Measurements from ENCODE around the gene SUN5. TPM values are rescaled to one million over a fixed set of nuclear protein-coding genes. Genes with fewer than 3 reads are reported as not detected.

SUN5 gene
- total RNA-seq, 3 donors from 2014 or later, result not detected

GRCh38 chr20:32969356-32970114 is 34.7 kb downstream of the SUN5 start:
- Histone ChIP-seq H3K4me1 (no peaks in the 10 kb centered on the region), H3K9me3 (no peaks in the 10 kb centered on the region), H3K36me3 (no peaks in the 10 kb centered on the region), H3K4me3 (no peak overlapping the region), H3K27ac (no peak overlapping the region), H3K27me3 (no peaks in the 10 kb centered on the region)
- TF ChIP-seq POLR2A (IDR thresholded peaks at IDR 0.05), result no peak
- TF ChIP-seq CTCF (IDR thresholded peaks at IDR 0.05), result no peak
- no peak for TF ChIP-seq POLR2AphosphoS5 (IDR thresholded peaks at IDR 0.05)
- intact Hi-C loops (cut with DNase I; ENCODE audit: low total_unique reads), result no loop called here
- peak in 1 of 2 donors; percentile 2 for DNase-seq (ENCODE audit: low spot score in 2 of 2)

- TF ChIP-seq CTCF (IDR thresholded peaks at IDR 0.05) (no peak), POLR2A (IDR thresholded peaks at IDR 0.05) (no peak), POLR2AphosphoS5 (IDR thresholded peaks at IDR 0.05) (no peak)
- Histone ChIP-seq H3K4me3 (no peak overlapping the region), H3K9me3 (no peaks in the 10 kb centered on the region), H3K36me3 (no peaks in the 10 kb centered on the region), H3K4me1 (no peaks in the 10 kb centered on the region), H3K27me3 (no peaks in the 10 kb centered on the region), H3K27ac (no peak overlapping the region)
- intact Hi-C loops (cut with DNase I; ENCODE audit: low total_unique reads), result no loop called here
- DNase-seq (ENCODE audit: low spot score in 2 of 2), result peak in 1 of 2 donors; percentile 16
Measured at GRCh38 chr20:32968478-32969241, 35.6 kb downstream of the SUN5 start.

- Histone ChIP-seq H3K27me3 (no peaks in the 10 kb centered on the region), H3K4me3 (no peak overlapping the region), H3K36me3 (no peaks in the 10 kb centered on the region), H3K4me1 (no peaks in the 10 kb centered on the region), H3K9me3 (no peaks in the 10 kb centered on the region), H3K27ac (no peak overlapping the region)
- intact Hi-C loops (cut with DNase I; ENCODE audit: low total_unique reads), result no loop called here
- DNase-seq (ENCODE audit: low spot score in 2 of 2), result peak in 1 of 2 donors; percentile 5
- TF ChIP-seq POLR2A (IDR thresholded peaks at IDR 0.05) (no peak), CTCF (IDR thresholded peaks at IDR 0.05) (no peak), POLR2AphosphoS5 (IDR thresholded peaks at IDR 0.05) (no peak)
Measured at GRCh38 chr20:32967961-32968457, 36.2 kb downstream of the SUN5 start.

GRCh38 chr20:32966881-32967781 is 37.1 kb downstream of the SUN5 start:
- no peak overlapping the region for H3K4me3 ChIP-seq
- H3K4me1 ChIP-seq, result no peaks in the 10 kb centered on the region
- no peaks in the 10 kb centered on the region for H3K36me3 ChIP-seq
- DNase-seq (ENCODE audit: low spot score in 2 of 2), result peak in 1 of 2 donors; percentile 14
- no peak overlapping the region for H3K27ac ChIP-seq
- TF ChIP-seq POLR2AphosphoS5 (IDR thresholded peaks at IDR 0.05), result no peak
- TF ChIP-seq CTCF (IDR thresholded peaks at IDR 0.05), result no peak
- no peak for TF ChIP-seq POLR2A (IDR thresholded peaks at IDR 0.05)
- no peaks in the 10 kb centered on the region for H3K27me3 ChIP-seq
- no peaks in the 10 kb centered on the region for H3K9me3 ChIP-seq
- intact Hi-C loops (cut with DNase I; ENCODE audit: low total_unique reads), result no loop called here

All from breast epithelium (tissue), 4 donors.